GM12878 (cell line): Measurements from ENCODE around the gene FERMT3. TPM values are rescaled to one million over a fixed set of nuclear protein-coding genes. Genes with fewer than 3 reads are reported as not detected.
A peak's percentile ranks its signal among the peaks of the same experiment; 100 is the strongest.

ENCODE experiments used
- ATAC-seq: fragments of 200-7000 bp; cut with Tn5 transposase; 3 replicates; pipeline ENCODE4 v1.9.1; 2020; ENCODE audit warnings: mild to moderate bottlenecking, moderate library complexity
- BruUV-seq: library from RNA; stranded (reverse); fragments of 400-500 nt; replicated peaks from 2 replicates; lab custom pipeline; 2021; lab: Mats Ljungman, UMichigan
- CTCF ChIA-PET: fragments of 300-600 bp; sonication (Branson Sonifier 250); formaldehyde crosslinking; extraction: SDS; loops from one replicate; lab custom pipeline; 2021; ENCODE audit warnings: inconsistent platforms; lab: Yijun Ruan, JAX
- POLR2A ChIA-PET: fragments of 350-600 bp; formaldehyde crosslinking; extraction: SDS; loops from one replicate; lab custom pipeline; 2021; ENCODE audit warnings: inconsistent platforms; lab: Charles Lee
- RAD21 ChIA-PET: fragments of 300-600 bp; sonication (Branson Sonifier 250); formaldehyde crosslinking; loops from one replicate; lab custom pipeline; 2023; ENCODE audit warnings: antibody characterized with exemption; ENCODE audit not compliant: unreplicated experiment; lab: Charles Lee
- SMC1A ChIA-PET: fragments of 300-600 bp; sonication (Branson Sonifier 250); formaldehyde crosslinking; loops from one replicate; lab custom pipeline; 2023; ENCODE audit not compliant: unreplicated experiment, uncharacterized antibody; lab: Charles Lee
- DNase-seq: peaks from one replicate; pipeline ENCODE4 v3.0.0-alpha.2; 2011; ENCODE audit warnings: low read depth, low spot score
- FAIRE-seq: peaks from 3 replicates; lab custom pipeline; 2011; peaks lifted over from hg19 to GRCh38; lab: Jason Lieb, UNC
- H2AFZ ChIP-seq: 2 replicates; pipeline ENCODE4 v1.6.0; 2011; ENCODE audit warnings: low read depth, low read length, control low read depth; ENCODE audit not compliant: control insufficient read depth
- H3K27ac ChIP-seq: 2 replicates; pipeline ENCODE4 v1.5.1; 2011; ENCODE audit warnings: control low read depth; ENCODE audit not compliant: control insufficient read depth, insufficient read depth
- H3K27me3 ChIP-seq, 2 experiments: replicated peaks in 1 of 2; 2 replicates each; pipeline versions ENCODE4 v1.6.0 to v1.6.1; 2011; ENCODE audit warnings: low read length in 1 of 2; ENCODE audit not compliant: control insufficient read depth in 2 of 2, insufficient read depth in 2 of 2
- H3K36me3 ChIP-seq, 2 experiments: 2 replicates each; pipeline ENCODE4 v1.5.1; 2011; ENCODE audit warnings: low read length in 1 of 2; ENCODE audit not compliant: control insufficient read depth in 2 of 2, insufficient read depth in 2 of 2
- H3K4me1 ChIP-seq: 2 replicates; pipeline ENCODE4 v1.6.1; 2011; ENCODE audit warnings: mild to moderate bottlenecking, low read length, moderate library complexity, mixed read lengths; ENCODE audit not compliant: control insufficient read depth, insufficient read depth
- H3K4me2 ChIP-seq: 2 replicates; pipeline ENCODE4 v1.6.0; 2011; ENCODE audit warnings: control low read depth; ENCODE audit not compliant: control insufficient read depth, insufficient read depth
- H3K4me3 ChIP-seq: fragments of 200-600 bp; sonication (generic); 2 replicates; pipeline ENCODE4 v1.5.1; 2016
- H3K79me2 ChIP-seq: 2 replicates; pipeline ENCODE4 v1.6.0; 2011; ENCODE audit warnings: low read length; ENCODE audit not compliant: control insufficient read depth, insufficient read depth
- H3K9ac ChIP-seq: 2 replicates; pipeline ENCODE4 v1.8.0; 2011; ENCODE audit warnings: low read length, control low read depth, mixed read lengths; ENCODE audit not compliant: control insufficient read depth, insufficient read depth
- H3K9me3 ChIP-seq: replicated peaks from 3 replicates; pipeline ENCODE4 v1.5.1; 2011; ENCODE audit warnings: mild to moderate bottlenecking, low read length; ENCODE audit not compliant: control insufficient read depth, insufficient read depth
- H4K20me1 ChIP-seq: 2 replicates; pipeline ENCODE4 v1.6.0; 2011; ENCODE audit not compliant: control insufficient read depth, insufficient read depth
- EED ChIP-seq: sonication (generic); IDR thresholded peaks from 2 replicates; pipeline ENCODE4 v1.6.1; 2016; ENCODE audit warnings: antibody characterized with exemption, low read depth
- POLR2AphosphoS2 ChIP-seq: IDR thresholded peaks from 2 replicates; pipeline ENCODE4 v1.6.1; 2011; ENCODE audit warnings: low read depth, mild to moderate bottlenecking, low read length, improper control_type of control experiment, moderate library complexity
- YY1 ChIP-seq: IDR thresholded peaks from 2 replicates; pipeline ENCODE4 v1.6.1; 2011; ENCODE audit warnings: low read depth, mild to moderate bottlenecking, low read length
- ZNF24 ChIP-seq: fragments of 450-650 bp; IDR thresholded peaks from 2 replicates; pipeline ENCODE4 v1.6.1; 2017; ENCODE audit warnings: antibody characterized with exemption, mild to moderate bottlenecking
- WGBS: methylation state at CpG from one replicate; pipeline ENCODE4 v1.1.6; 2016; ENCODE audit warnings: low lambda C conversion rate; ENCODE audit not compliant: insufficient replicate concordance, insufficient coverage; ENCODE audit errors: missing lambda C conversion rate; 5-methylcytosine and 5-hydroxymethylcytosine counted together
- in situ Hi-C: fragments of 300-500 bp; cut with MboI; formaldehyde crosslinking; loops from 9 replicates; pipeline ENCODE4 v1.14.3; 2018; ENCODE audit warnings: mixed read lengths
- intact Hi-C: fragments of 100-400 bp; cut with micrococcal nuclease; formaldehyde crosslinking; loops from one replicate; pipeline ENCODE4 v1.14.2; 2022; ENCODE audit not compliant: unreplicated experiment
- polyA plus RNA-seq, 11 experiments: library from polyadenylated mRNA; depleted of rRNA in 4 of 11; unstranded in 6 of 11; stranded (reverse) in 5 of 11; fragments of >200 nt; fragmentation: Nextera tagmentation in 4 of 11; fragmentation: Illumina TruSeq in 1 of 11; extraction: Ambion mirVana in 4 of 11; extraction: Trizol in 1 of 11; gene quantifications; 1 replicate in 1 of 11; 2 replicates in 10 of 11; pipeline versions ENCODE4 v1.2.1 to v1.2.3, GENCODE V29; 2011 to 2016; ENCODE audit warnings: inconsistent platforms in 2 of 11, missing spikeins in 2 of 11, low read depth in 1 of 11
- total RNA-seq, 4 experiments: library from RNA; depleted of rRNA in 3 of 4; stranded (reverse); fragments of >200 nt in 3 of 4; fragmentation: Illumina TruSeq in 1 of 4; extraction: Trizol in 1 of 4; gene quantifications; 2 replicates each; pipeline versions ENCODE4 v1.2.1 to v1.2.3, GENCODE V29; 2013 to 2021
- TF ChIP-seq, protein P1 (sequence below): fragments of 150-350 bp; IDR thresholded peaks from 2 replicates; pipeline ENCODE4 v1.6.1; 2016; ENCODE audit warnings: low read depth, low read length
- TF ChIP-seq, protein P2 (sequence below), 3 experiments: IDR thresholded peaks in 2 of 3; conservative IDR thresholded peaks in 1 of 3; 2 replicates each; pipeline ENCODE4 v1.5.1; 2011; ENCODE audit warnings: low read depth in 3 of 3, low read length in 3 of 3, mild to moderate bottlenecking in 3 of 3, control low read depth in 2 of 3, moderate library complexity in 2 of 3, inconsistent platforms in 1 of 3, mixed read lengths in 1 of 3; ENCODE audit not compliant: control insufficient read depth in 2 of 3, insufficient read depth in 1 of 3; ENCODE audit errors: extremely low read depth in 1 of 3

Gene FERMT3
- total and polyA plus RNA-seq, 10 of the 15 experiments (the other 5 are each of a cell fraction or from before 2014, with no cell fraction given) = 2.0 to 211 (median 114) TPM

DNA sequence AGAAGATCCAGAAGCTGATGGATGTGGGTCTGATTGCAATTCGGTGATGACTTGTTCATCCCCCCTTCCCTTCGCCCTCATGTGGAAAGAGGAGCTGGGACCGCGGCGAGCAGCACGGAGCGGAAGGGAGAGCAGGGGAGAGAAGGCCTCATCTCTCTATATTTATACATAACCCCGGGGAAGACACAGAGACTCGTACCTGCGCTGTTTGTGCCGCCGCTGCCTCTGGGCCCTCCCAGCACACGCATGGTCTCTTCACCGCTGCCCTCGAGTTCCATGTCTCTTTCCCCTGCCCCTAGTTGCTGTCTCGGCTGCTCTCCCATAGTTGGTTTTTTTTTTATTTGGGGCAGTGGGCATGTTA lies 2.5 kb upstream of the FERMT3 start:
- Histone ChIP-seq H3K36me3 (peaks cover 31 to 33% of the 10 kb centered on the region in 2 experiments), H3K27me3 (no peaks in the 10 kb centered on the region), H3K27ac (no peak overlapping the region), H3K4me1 (peaks cover 26% of the 10 kb centered on the region), H4K20me1 (no peaks in the 10 kb centered on the region), H3K9ac (no peak overlapping the region), H3K4me3 (no peak overlapping the region), H3K9me3 (no peaks in the 10 kb centered on the region), H3K4me2 (no peak overlapping the region), H3K79me2 (peaks cover 37% of the 10 kb centered on the region), H2AFZ (no peak overlapping the region)
- TF ChIP-seq ZNF24 = no peak
- POLR2A ChIA-PET = interaction anchor here (0.6 to 5.8 kb wide), 12 partner anchors 12 to 113 kb away, joined by 3 to 85 read pairs (median 23); partner anchors contain the start of genes CATSPERZ, ESRRA, FKBP2 and NUDT22
- CTCF ChIA-PET = interaction anchor here (0.6 to 9.7 kb wide), 25 partner anchors 9 to 367 kb away, joined by 3 to 238 read pairs (median 5); partner anchors contain the start of genes BAD, CATSPERZ, DNAJC4 and ESRRA
- in situ Hi-C loops = loop anchor here (5.0 kb wide), 1 partner anchor 98 kb away; the partner anchor contains the start of gene CATSPERZ
- SMC1A ChIA-PET = interaction anchor here (0.6 to 5.5 kb wide), 19 partner anchors 8 to 151 kb away, joined by 3 to 98 read pairs (median 5); partner anchors contain the start of genes CATSPERZ, ESRRA, FKBP2 and NUDT22
- ATAC-seq (no peak), FAIRE-seq (no peak), DNase-seq (no peak)
- TSS peak; percentile 28 for BruUV-seq
- RAD21 ChIA-PET = interaction anchor here (1.0 to 6.6 kb wide), 18 partner anchors 10 to 156 kb away, joined by 3 to 125 read pairs (median 8); partner anchors contain the start of genes BAD, CATSPERZ, DNAJC4 and ESRRA
- 86% methylated on average over 16 of the region's 16 CpGs for WGBS
- intact Hi-C loops = loop anchor here (1.0 to 2.0 kb wide), 3 partner anchors 17 to 100 kb away; partner anchors contain the start of genes FKBP2 and STIP1

DNA sequence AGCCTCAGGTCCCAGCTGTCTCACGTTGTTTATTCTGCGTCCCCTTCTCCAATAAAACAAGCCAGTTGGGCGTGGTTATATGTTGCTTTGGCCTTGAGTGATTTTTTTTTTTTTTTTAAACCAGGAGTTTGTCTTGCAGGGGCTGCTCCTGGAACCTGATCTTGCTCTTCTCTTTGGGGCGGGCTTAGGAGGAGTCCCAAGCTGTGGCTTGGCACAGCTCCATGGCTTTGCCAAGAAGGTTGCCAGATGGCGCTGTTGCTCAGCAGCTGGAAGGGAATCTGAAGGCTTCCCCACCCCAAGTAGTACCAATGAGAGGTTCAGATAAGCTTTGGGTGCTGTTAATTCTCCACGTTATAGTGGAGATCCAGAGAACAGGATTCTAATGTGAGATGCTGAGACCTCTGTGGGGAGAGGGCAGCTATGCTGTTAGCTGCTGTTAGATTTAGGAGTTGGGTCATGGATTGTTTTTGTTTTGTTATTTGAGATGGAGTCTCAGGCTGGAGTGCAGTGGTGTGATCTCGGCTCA lies 2.0 kb upstream of the FERMT3 start:
- BruUV-seq = no TSS peak
- DNase-seq (peak; percentile 52), ATAC-seq (peak; percentile 43), FAIRE-seq (no peak)
- Histone ChIP-seq H3K4me1 (peaks cover 26% of the 10 kb centered on the region), H3K27me3 (no peaks in the 10 kb centered on the region), H3K9ac (no peak overlapping the region), H3K9me3 (no peaks in the 10 kb centered on the region), H3K36me3 (peaks cover 33 to 37% of the 10 kb centered on the region in 2 experiments), H3K4me3 (no peak overlapping the region), H2AFZ (no peak overlapping the region), H3K79me2 (peaks cover 39% of the 10 kb centered on the region), H3K27ac (peak overlapping the region; percentile 3; the same call in 1 of the 2 replicates), H4K20me1 (no peaks in the 10 kb centered on the region), H3K4me2 (no peak overlapping the region)
- SMC1A ChIA-PET = interaction anchor here (0.6 to 5.5 kb wide), 20 partner anchors 9 to 151 kb away, joined by 3 to 98 read pairs (median 5); partner anchors contain the start of genes CATSPERZ, ESRRA, FKBP2 and NUDT22
- intact Hi-C loops (loop anchor here (1.0 to 2.0 kb wide), 3 partner anchors 18 to 100 kb away; partner anchors contain the start of genes FKBP2 and STIP1), in situ Hi-C loops (loop anchor here (5.0 kb wide), 1 partner anchor 98 kb away; the partner anchor contains the start of gene CATSPERZ)
- CTCF ChIA-PET = interaction anchor here (0.6 to 9.7 kb wide), 28 partner anchors 9 to 367 kb away, joined by 3 to 238 read pairs (median 5); partner anchors contain the start of genes BAD, CATSPERZ, DNAJC4 and ESRRA
- POLR2A ChIA-PET = interaction anchor here (0.6 to 5.8 kb wide), 15 partner anchors 12 to 1398 kb away, joined by 3 to 85 read pairs (median 12); partner anchors contain the start of genes CATSPERZ, ESRRA, FKBP2 and NUDT22
- WGBS = 55% methylated on average over 7 of the region's 7 CpGs
- RAD21 ChIA-PET = interaction anchor here (0.7 to 6.6 kb wide), 20 partner anchors 10 to 155 kb away, joined by 3 to 125 read pairs (median 7); partner anchors contain the start of genes BAD, CATSPERZ, DNAJC4 and ESRRA
- TF ChIP-seq, protein P1, sequence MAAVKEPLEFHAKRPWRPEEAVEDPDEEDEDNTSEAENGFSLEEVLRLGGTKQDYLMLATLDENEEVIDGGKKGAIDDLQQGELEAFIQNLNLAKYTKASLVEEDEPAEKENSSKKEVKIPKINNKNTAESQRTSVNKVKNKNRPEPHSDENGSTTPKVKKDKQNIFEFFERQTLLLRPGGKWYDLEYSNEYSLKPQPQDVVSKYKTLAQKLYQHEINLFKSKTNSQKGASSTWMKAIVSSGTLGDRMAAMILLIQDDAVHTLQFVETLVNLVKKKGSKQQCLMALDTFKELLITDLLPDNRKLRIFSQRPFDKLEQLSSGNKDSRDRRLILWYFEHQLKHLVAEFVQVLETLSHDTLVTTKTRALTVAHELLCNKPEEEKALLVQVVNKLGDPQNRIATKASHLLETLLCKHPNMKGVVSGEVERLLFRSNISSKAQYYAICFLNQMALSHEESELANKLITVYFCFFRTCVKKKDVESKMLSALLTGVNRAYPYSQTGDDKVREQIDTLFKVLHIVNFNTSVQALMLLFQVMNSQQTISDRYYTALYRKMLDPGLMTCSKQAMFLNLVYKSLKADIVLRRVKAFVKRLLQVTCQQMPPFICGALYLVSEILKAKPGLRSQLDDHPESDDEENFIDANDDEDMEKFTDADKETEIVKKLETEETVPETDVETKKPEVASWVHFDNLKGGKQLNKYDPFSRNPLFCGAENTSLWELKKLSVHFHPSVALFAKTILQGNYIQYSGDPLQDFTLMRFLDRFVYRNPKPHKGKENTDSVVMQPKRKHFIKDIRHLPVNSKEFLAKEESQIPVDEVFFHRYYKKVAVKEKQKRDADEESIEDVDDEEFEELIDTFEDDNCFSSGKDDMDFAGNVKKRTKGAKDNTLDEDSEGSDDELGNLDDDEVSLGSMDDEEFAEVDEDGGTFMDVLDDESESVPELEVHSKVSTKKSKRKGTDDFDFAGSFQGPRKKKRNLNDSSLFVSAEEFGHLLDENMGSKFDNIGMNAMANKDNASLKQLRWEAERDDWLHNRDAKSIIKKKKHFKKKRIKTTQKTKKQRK = no peak
- TF ChIP-seq YY1 (peak; percentile 63; the same call in 1 of the 2 replicates), POLR2AphosphoS2 (no peak), EED (no peak)
- TF ChIP-seq, protein P2, sequence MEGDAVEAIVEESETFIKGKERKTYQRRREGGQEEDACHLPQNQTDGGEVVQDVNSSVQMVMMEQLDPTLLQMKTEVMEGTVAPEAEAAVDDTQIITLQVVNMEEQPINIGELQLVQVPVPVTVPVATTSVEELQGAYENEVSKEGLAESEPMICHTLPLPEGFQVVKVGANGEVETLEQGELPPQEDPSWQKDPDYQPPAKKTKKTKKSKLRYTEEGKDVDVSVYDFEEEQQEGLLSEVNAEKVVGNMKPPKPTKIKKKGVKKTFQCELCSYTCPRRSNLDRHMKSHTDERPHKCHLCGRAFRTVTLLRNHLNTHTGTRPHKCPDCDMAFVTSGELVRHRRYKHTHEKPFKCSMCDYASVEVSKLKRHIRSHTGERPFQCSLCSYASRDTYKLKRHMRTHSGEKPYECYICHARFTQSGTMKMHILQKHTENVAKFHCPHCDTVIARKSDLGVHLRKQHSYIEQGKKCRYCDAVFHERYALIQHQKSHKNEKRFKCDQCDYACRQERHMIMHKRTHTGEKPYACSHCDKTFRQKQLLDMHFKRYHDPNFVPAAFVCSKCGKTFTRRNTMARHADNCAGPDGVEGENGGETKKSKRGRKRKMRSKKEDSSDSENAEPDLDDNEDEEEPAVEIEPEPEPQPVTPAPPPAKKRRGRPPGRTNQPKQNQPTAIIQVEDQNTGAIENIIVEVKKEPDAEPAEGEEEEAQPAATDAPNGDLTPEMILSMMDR (IDR thresholded peaks at IDR 0.05 in 2 of 3, conservative IDR thresholded peaks at IDR 0.05 in 1 of 3; ENCODE audit: control insufficient read depth in 2 of 3, extremely low read depth in 1 of 3, insufficient read depth in 1 of 3, low read depth in 3 of 3, low read length in 3 of 3) = peak; percentile 73 to 92 (median 77)
